B cell (primary cell): ENCODE measurements around the gene RASA3. TPM values are rescaled to one million over a fixed set of nuclear protein-coding genes. Genes with fewer than 3 reads are reported as not detected.

Source experiments
- ATAC-seq: fragments of 200-7000 bp; cut with Tn5 transposase; one replicate; pipeline ENCODE4 v1.10.0; 2021; ENCODE audit warnings: low read depth, mild to moderate bottlenecking, moderate number of reproducible peaks, moderate library complexity
- CTCF ChIA-PET: fragments of 350-600 bp; sonication (Branson Sonifier 250); formaldehyde crosslinking; loops from one replicate; lab custom pipeline; 2021; ENCODE audit warnings: antibody characterized with exemption, inconsistent platforms; lab: Charles Lee
- POLR2A ChIA-PET: fragments of 350-600 bp; sonication (Branson Sonifier 250); formaldehyde crosslinking; loops from one replicate; lab custom pipeline; 2021; ENCODE audit warnings: antibody characterized with exemption; lab: Charles Lee
- DNase-seq: peaks from one replicate; pipeline ENCODE4 v3.0.0; 2013
- H2AFZ ChIP-seq: 2 replicates; pipeline ENCODE4 v1.6.1; 2012; ENCODE audit warnings: mild to moderate bottlenecking, low read depth, low read length; ENCODE audit not compliant: insufficient read depth, poor library complexity, severe bottlenecking
- H3K27ac ChIP-seq, 2 donors: 1 replicate in 1 of 2; 2 replicates in 1 of 2; pipeline ENCODE4 v1.5.1; 2012 to 2013; ENCODE audit warnings: low read length in 2 of 2, mild to moderate bottlenecking in 2 of 2, moderate library complexity in 1 of 2
- H3K27me3 ChIP-seq, 4 experiments: fragments of 200-600 bp in 1 of 4; sonication (generic) in 1 of 4; replicated peaks in 1 of 4; 1 replicate in 2 of 4; 2 replicates in 2 of 4; pipeline versions ENCODE4 v1.6.1 to v1.7.0; 2013 to 2016; ENCODE audit warnings: low read length in 3 of 4, mild to moderate bottlenecking in 2 of 4, mixed read lengths in 1 of 4, moderate library complexity in 1 of 4; ENCODE audit not compliant: insufficient read depth in 4 of 4, control insufficient read depth in 3 of 4; ENCODE audit errors: control extremely low read depth in 1 of 4
- H3K36me3 ChIP-seq, 2 experiments: replicated peaks in 1 of 2; 1 replicate in 1 of 2; 2 replicates in 1 of 2; pipeline versions ENCODE4 v1.6.1 to v1.7.1; 2013; ENCODE audit warnings: low read length in 1 of 2; ENCODE audit not compliant: insufficient read depth in 2 of 2, control insufficient read depth in 1 of 2; ENCODE audit errors: control extremely low read depth in 1 of 2, extremely low read depth in 1 of 2
- H3K4me1 ChIP-seq, 2 donors: fragments of 200-600 bp in 1 of 2; sonication (generic) in 1 of 2; 1 replicate in 1 of 2; 2 replicates in 1 of 2; pipeline versions ENCODE4 v1.5.1 to v1.6.1; 2013 to 2017; ENCODE audit warnings: low read length in 2 of 2; ENCODE audit not compliant: control insufficient read depth in 2 of 2, insufficient read depth in 2 of 2
- H3K4me2 ChIP-seq: replicated peaks from 2 replicates; pipeline ENCODE3; 2012; ENCODE audit warnings: mild to moderate bottlenecking, low read depth, low read length; ENCODE audit not compliant: poor library complexity, severe bottlenecking
- H3K4me3 ChIP-seq, 5 experiments: fragments of 200-600 bp in 1 of 5; sonication (generic) in 1 of 5; 1 replicate in 3 of 5; 2 replicates in 2 of 5; pipeline versions ENCODE4 v1.5.1 to v1.7.0; 2011 to 2016; ENCODE audit warnings: low read length in 4 of 5, mild to moderate bottlenecking in 4 of 5, low read depth in 2 of 5, control low read depth in 1 of 5, moderate library complexity in 1 of 5; ENCODE audit not compliant: insufficient read depth in 1 of 5; ENCODE audit errors: control extremely low read depth in 1 of 5, extremely low read depth in 1 of 5
- H3K79me2 ChIP-seq: fragments of 200-600 bp; sonication (generic); one replicate; pipeline ENCODE4 v1.6.0; 2016; ENCODE audit warnings: low read length; ENCODE audit not compliant: control insufficient read depth, insufficient read depth
- H3K9ac ChIP-seq: fragments of 200-600 bp; sonication (generic); 2 replicates; pipeline ENCODE4 v1.6.1; 2017; ENCODE audit warnings: mild to moderate bottlenecking, low read length, moderate library complexity
- H3K9me3 ChIP-seq, 3 donors: one replicate each; pipeline versions ENCODE4 v1.6.1 to v1.7.1; 2013; ENCODE audit warnings: low read length in 2 of 3; ENCODE audit not compliant: control insufficient read depth in 2 of 3, insufficient read depth in 1 of 3; ENCODE audit errors: control extremely low read depth in 1 of 3
- H4K20me1 ChIP-seq: 2 replicates; pipeline ENCODE4 v1.6.0; 2012; ENCODE audit warnings: mild to moderate bottlenecking, low read length; ENCODE audit not compliant: insufficient read depth, control insufficient read depth, poor library complexity, severe bottlenecking
- H3K27ac Mint-ChIP-seq: one replicate; pipeline ENCODE4 v1.8.0; 2021; ENCODE audit warnings: mixed read lengths
- H3K27me3 Mint-ChIP-seq: one replicate; pipeline ENCODE4 v1.8.0; 2021; ENCODE audit warnings: mixed read lengths
- H3K4me1 Mint-ChIP-seq: one replicate; pipeline ENCODE4 v1.8.0; 2021; ENCODE audit warnings: mixed read lengths
- H3K4me3 Mint-ChIP-seq: one replicate; pipeline ENCODE4 v1.8.0; 2021; ENCODE audit warnings: mixed read lengths
- H3K9me3 Mint-ChIP-seq: one replicate; pipeline ENCODE4 v1.8.0; 2022; ENCODE audit warnings: mixed read lengths; ENCODE audit not compliant: insufficient read depth
- EZH2 ChIP-seq: IDR thresholded peaks from 2 replicates; pipeline ENCODE4 v1.6.1; 2012; ENCODE audit warnings: borderline replicate concordance, low read depth, mild to moderate bottlenecking, moderate library complexity, low read length; ENCODE audit not compliant: insufficient read depth, poor library complexity, severe bottlenecking
- WGBS: methylation state at CpG from one replicate; pipeline ENCODE4 v1.1.5; 2013; ENCODE audit warnings: missing lambda C conversion rate; ENCODE audit not compliant: insufficient coverage; 5-methylcytosine and 5-hydroxymethylcytosine counted together
- intact Hi-C: fragments of 100-400 bp; cut with micrococcal nuclease; formaldehyde crosslinking; loops from one replicate; pipeline ENCODE4 v1.10.0; 2022
- polyA plus RNA-seq: library from polyadenylated mRNA; depleted of rRNA; stranded (reverse); fragments of >200 nt; gene quantifications from 2 replicates; pipeline ENCODE4 v1.2.3, GENCODE V29; 2012
- total RNA-seq, 2 donors: library from RNA; stranded (reverse); fragments of 120-200 nt in 1 of 2; gene quantifications; 1 replicate in 1 of 2; 2 replicates in 1 of 2; pipeline versions ENCODE4 v1.2.3 to v1.2.4, GENCODE V29; 2013 to 2022
- TF ChIP-seq, protein P1 (sequence below): fragments of 200-600 bp; IDR thresholded peaks from one replicate; pipeline ENCODE4 v1.8.0; 2022; ENCODE audit warnings: antibody characterized with exemption, mild to moderate bottlenecking

Gene RASA3
- total and polyA plus RNA-seq, 2 donors (not counting 1 experiment from before 2014, with no cell fraction given): 54.2 to 87.4 TPM

- H3K9me3 Mint-ChIP-seq: no peaks in the 10 kb centered on the region
- ATAC-seq: no peak
Measured at GRCh38 chr13:114105521-114106225, 26.8 kb downstream of the RASA3 start.

More at GRCh38 chr13:114105521-114106225, 26.8 kb downstream of the RASA3 start:
- TF ChIP-seq, protein P1, sequence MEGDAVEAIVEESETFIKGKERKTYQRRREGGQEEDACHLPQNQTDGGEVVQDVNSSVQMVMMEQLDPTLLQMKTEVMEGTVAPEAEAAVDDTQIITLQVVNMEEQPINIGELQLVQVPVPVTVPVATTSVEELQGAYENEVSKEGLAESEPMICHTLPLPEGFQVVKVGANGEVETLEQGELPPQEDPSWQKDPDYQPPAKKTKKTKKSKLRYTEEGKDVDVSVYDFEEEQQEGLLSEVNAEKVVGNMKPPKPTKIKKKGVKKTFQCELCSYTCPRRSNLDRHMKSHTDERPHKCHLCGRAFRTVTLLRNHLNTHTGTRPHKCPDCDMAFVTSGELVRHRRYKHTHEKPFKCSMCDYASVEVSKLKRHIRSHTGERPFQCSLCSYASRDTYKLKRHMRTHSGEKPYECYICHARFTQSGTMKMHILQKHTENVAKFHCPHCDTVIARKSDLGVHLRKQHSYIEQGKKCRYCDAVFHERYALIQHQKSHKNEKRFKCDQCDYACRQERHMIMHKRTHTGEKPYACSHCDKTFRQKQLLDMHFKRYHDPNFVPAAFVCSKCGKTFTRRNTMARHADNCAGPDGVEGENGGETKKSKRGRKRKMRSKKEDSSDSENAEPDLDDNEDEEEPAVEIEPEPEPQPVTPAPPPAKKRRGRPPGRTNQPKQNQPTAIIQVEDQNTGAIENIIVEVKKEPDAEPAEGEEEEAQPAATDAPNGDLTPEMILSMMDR: no peak
- TF ChIP-seq EZH2: no peak
- POLR2A ChIA-PET: no interaction called here
- WGBS: 95% methylated on average over 22 of the region's 30 CpGs
- H4K20me1 ChIP-seq: peaks cover 95% of the 10 kb centered on the region
- H3K4me2 ChIP-seq: no peak overlapping the region
- H3K27me3 ChIP-seq: no peaks in the 10 kb centered on the region
- H2AFZ ChIP-seq: no peak overlapping the region
- no peak overlapping the region for H3K27ac ChIP-seq
- peaks cover 0 to 26% of the 10 kb centered on the region in 2 experiments for H3K36me3 ChIP-seq
- Mint-ChIP-seq H3K4me3 (no peak overlapping the region), H3K27ac (no peak overlapping the region), H3K27me3 (no peaks in the 10 kb centered on the region), H3K4me1 (peaks cover 34% of the 10 kb centered on the region)
- peaks cover 95% of the 10 kb centered on the region for H3K79me2 ChIP-seq
- H3K9me3 ChIP-seq: peaks cover 0 to 12% (median 0%) of the 10 kb centered on the region in 3 donors
- no peak overlapping the region for H3K4me3 ChIP-seq
- H3K4me1 ChIP-seq: peaks cover 22 to 27% of the 10 kb centered on the region in 2 donors
- no peak overlapping the region for H3K9ac ChIP-seq
- intact Hi-C loops: no loop called here
- DNase-seq: no peak
- CTCF ChIA-PET: interaction anchor here (1.1 kb wide), 1 partner anchor 121 kb away, joined by 3 read pairs; no protein-coding TSS in a partner anchor
